GM23338 (cell line): ENCODE measurements around the gene ZFAND6.

Experiments used
- CREB1 ChIP-seq: fragments of 250-450 bp; sonication (Bioruptor Pico); IDR thresholded peaks from 2 replicates; pipeline ENCODE4 v1.5.0; 2020; ENCODE audit warnings: low read depth, mild to moderate bottlenecking, moderate library complexity
- CTCF ChIP-seq, 2 experiments: fragments of 200-600 bp in 1 of 2; sonication (generic) in 1 of 2; conservative IDR thresholded peaks; 2 replicates each; pipeline versions ENCODE4 v1.5.1 to v1.6.1; 2016 to 2017; ENCODE audit warnings: antibody characterized with exemption in 2 of 2, low read depth in 2 of 2, mild to moderate bottlenecking in 2 of 2, moderate library complexity in 1 of 2
- ETS1 ChIP-seq: IDR thresholded peaks from 2 replicates; pipeline ENCODE4 v1.6.1; 2016; ENCODE audit warnings: antibody characterized with exemption
- EZH2 ChIP-seq: fragments of 200-600 bp; sonication (generic); IDR thresholded peaks from one replicate; pipeline ENCODE4 v1.8.0; 2017; ENCODE audit warnings: antibody characterized with exemption, mild to moderate bottlenecking, low read depth; ENCODE audit not compliant: unreplicated experiment
- EZH2phosphoT487 ChIP-seq: fragments of 200-600 bp; sonication (generic); IDR thresholded peaks from one replicate; pipeline ENCODE4 v1.8.1; 2018; ENCODE audit warnings: antibody characterized with exemption; ENCODE audit not compliant: unreplicated experiment
- JUNB ChIP-seq: IDR thresholded peaks from one replicate; pipeline ENCODE4 v1.6.1; 2016; ENCODE audit warnings: antibody characterized with exemption; ENCODE audit not compliant: unreplicated experiment
- POLR2AphosphoS5 ChIP-seq: IDR thresholded peaks from 2 replicates; pipeline ENCODE4 v1.6.1; 2016; ENCODE audit warnings: antibody characterized with exemption, low read depth
- REST ChIP-seq: IDR thresholded peaks from one replicate; pipeline ENCODE4 v1.6.1; 2018; ENCODE audit warnings: antibody characterized with exemption; ENCODE audit not compliant: unreplicated experiment
- ZNF114 ChIP-seq: fragments of 250-450 bp; sonication (Bioruptor Pico); IDR thresholded peaks from 2 replicates; pipeline ENCODE4 v1.5.0; 2020; ENCODE audit warnings: mild to moderate bottlenecking, moderate library complexity

GRCh38 chr15:80168421-80168820 is 108.9 kb downstream of the ZFAND6 start:
- TF ChIP-seq POLR2AphosphoS5 = no peak
- no peak for TF ChIP-seq JUNB
- TF ChIP-seq REST = no peak
- no peak for TF ChIP-seq CTCF (conservative IDR thresholded peaks at IDR 0.05; ENCODE audit: low read depth in 2 of 2)
- no peak for TF ChIP-seq ZNF114 (CRISPR knock-in tag)
- no peak for TF ChIP-seq EZH2
- no peak for TF ChIP-seq ETS1
- no peak for TF ChIP-seq CREB1 (CRISPR knock-in tag)
- TF ChIP-seq EZH2phosphoT487 = no peak
